Chondrocyte (in vitro differentiated cells): ENCODE data around the gene COL11A1. TPM values are rescaled to one million over a fixed set of nuclear protein-coding genes. Genes with fewer than 3 reads are reported as not detected.
"Not testable (repeated sequence)": the region's sequence is repeated elsewhere in the genome, so short reads cannot be mapped to it uniquely, and the experiment has no call there.

Source experiments
- DNase-seq: peaks from one replicate; pipeline ENCODE4 v3.0.0; 2021; ENCODE audit warnings: mixed read lengths, low spot score
- H3K27ac Mint-ChIP-seq: one replicate; pipeline ENCODE4 v1.8.0; 2021; ENCODE audit warnings: mild to moderate bottlenecking, moderate library complexity, mixed read lengths; ENCODE audit not compliant: unreplicated experiment
- H3K27me3 Mint-ChIP-seq: 2 replicates; pipeline ENCODE4 v1.8.0; 2021; ENCODE audit warnings: low read depth, mixed read lengths
- H3K36me3 Mint-ChIP-seq: 2 replicates; pipeline ENCODE4 v1.8.0; 2021; ENCODE audit warnings: low read depth, mixed read lengths
- H3K4me1 Mint-ChIP-seq: 2 replicates; pipeline ENCODE4 v1.8.0; 2021; ENCODE audit warnings: low read depth, mild to moderate bottlenecking, mixed read lengths
- H3K4me3 Mint-ChIP-seq: one replicate; pipeline ENCODE4 v1.8.0; 2021; ENCODE audit warnings: mild to moderate bottlenecking, moderate library complexity, mixed read lengths; ENCODE audit not compliant: unreplicated experiment
- H3K9me3 Mint-ChIP-seq: 2 replicates; pipeline ENCODE4 v1.8.0; 2021; ENCODE audit warnings: low read depth, mixed read lengths
- total RNA-seq: library from RNA; stranded (reverse); gene quantifications from 3 replicates; pipeline ENCODE4 v1.2.1, GENCODE V29; 2021
- TF ChIP-seq, protein P1 (sequence below): fragments of 200-600 bp; sonication (generic); IDR thresholded peaks from 2 replicates; pipeline ENCODE4 v1.5.0; 2021; ENCODE audit warnings: antibody characterized with exemption, mild to moderate bottlenecking, moderate library complexity

Gene COL11A1
- total RNA-seq, 1 donor from 2014 or later: 1,042 TPM

DNA sequence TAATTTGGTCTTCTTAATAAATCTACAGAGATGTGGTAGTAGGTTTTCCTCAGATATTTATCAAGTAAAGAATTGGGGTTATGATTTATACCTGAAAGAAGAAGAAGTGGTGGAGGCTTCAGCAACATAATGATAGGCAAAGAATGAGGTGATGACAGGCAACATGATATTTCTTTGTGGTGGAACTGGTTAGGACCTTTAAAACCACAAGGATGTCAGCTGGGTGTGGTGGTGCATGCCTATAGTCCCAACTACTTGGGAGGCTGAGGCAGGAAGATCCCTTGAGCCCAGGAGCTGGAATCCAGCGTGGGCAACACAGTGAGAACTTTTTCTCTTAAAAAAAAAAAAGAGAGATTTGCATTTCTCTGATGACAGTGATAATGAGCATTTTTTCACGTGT lies 34.1 kb upstream of the COL11A1 start:
- Mint-ChIP-seq H3K27me3 (no peaks in the 10 kb centered on the region), H3K4me1 (peaks cover 29% of the 10 kb centered on the region), H3K4me3 (no peak overlapping the region), H3K27ac (no peak overlapping the region), H3K36me3 (peaks cover 1% of the 10 kb centered on the region), H3K9me3 (peaks cover 8% of the 10 kb centered on the region)
- TF ChIP-seq, protein P1, sequence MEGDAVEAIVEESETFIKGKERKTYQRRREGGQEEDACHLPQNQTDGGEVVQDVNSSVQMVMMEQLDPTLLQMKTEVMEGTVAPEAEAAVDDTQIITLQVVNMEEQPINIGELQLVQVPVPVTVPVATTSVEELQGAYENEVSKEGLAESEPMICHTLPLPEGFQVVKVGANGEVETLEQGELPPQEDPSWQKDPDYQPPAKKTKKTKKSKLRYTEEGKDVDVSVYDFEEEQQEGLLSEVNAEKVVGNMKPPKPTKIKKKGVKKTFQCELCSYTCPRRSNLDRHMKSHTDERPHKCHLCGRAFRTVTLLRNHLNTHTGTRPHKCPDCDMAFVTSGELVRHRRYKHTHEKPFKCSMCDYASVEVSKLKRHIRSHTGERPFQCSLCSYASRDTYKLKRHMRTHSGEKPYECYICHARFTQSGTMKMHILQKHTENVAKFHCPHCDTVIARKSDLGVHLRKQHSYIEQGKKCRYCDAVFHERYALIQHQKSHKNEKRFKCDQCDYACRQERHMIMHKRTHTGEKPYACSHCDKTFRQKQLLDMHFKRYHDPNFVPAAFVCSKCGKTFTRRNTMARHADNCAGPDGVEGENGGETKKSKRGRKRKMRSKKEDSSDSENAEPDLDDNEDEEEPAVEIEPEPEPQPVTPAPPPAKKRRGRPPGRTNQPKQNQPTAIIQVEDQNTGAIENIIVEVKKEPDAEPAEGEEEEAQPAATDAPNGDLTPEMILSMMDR: no peak
- no peak for DNase-seq

- Mint-ChIP-seq H3K27ac (peak overlapping the region; percentile 76), H3K36me3 (no peaks in the 10 kb centered on the region), H3K27me3 (no peaks in the 10 kb centered on the region), H3K4me1 (peaks cover 22% of the 10 kb centered on the region), H3K4me3 (no peak overlapping the region), H3K9me3 (peaks cover 3% of the 10 kb centered on the region)
- no peak for DNase-seq
- TF ChIP-seq, protein P1: no peak
These were observed 21.5 kb upstream of the COL11A1 start for GRCh38 chr1:103129796-103130195.

- peak overlapping the region; percentile 76 for H3K27ac Mint-ChIP-seq
- TF ChIP-seq, protein P1: no peak
- no peaks in the 10 kb centered on the region for H3K36me3 Mint-ChIP-seq
- H3K27me3 Mint-ChIP-seq: no peaks in the 10 kb centered on the region
- peaks cover 3% of the 10 kb centered on the region for H3K9me3 Mint-ChIP-seq
- DNase-seq: no peak
- no peak overlapping the region for H3K4me3 Mint-ChIP-seq
- peaks cover 22% of the 10 kb centered on the region for H3K4me1 Mint-ChIP-seq
These were observed 20.9 kb upstream of the COL11A1 start for GRCh38 chr1:103129255-103129654.

DNA sequence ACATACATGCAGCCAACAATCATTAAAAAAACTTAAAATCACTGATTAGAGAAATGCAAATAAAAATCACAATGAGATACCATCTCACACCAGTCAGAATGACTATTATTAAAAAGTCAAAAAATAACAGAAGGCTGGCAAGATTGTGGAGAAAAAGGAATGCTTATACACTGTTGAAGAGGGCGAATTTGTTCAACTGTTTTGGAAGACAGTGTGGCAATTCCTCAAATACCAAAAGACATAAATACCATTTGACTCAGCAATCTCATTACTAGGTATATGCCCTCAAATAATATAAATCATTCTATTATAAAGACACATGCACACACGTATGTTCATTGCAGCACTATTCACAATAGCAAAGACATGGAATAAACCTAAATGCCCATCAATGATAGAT lies 19.9 kb upstream of the COL11A1 start:
- not testable (repeated sequence) for H3K27ac Mint-ChIP-seq, H3K27me3 Mint-ChIP-seq, H3K4me3 Mint-ChIP-seq, H3K36me3 Mint-ChIP-seq, DNase-seq, H3K9me3 Mint-ChIP-seq
- peaks cover 22% of the 10 kb centered on the region for H3K4me1 Mint-ChIP-seq

DNA sequence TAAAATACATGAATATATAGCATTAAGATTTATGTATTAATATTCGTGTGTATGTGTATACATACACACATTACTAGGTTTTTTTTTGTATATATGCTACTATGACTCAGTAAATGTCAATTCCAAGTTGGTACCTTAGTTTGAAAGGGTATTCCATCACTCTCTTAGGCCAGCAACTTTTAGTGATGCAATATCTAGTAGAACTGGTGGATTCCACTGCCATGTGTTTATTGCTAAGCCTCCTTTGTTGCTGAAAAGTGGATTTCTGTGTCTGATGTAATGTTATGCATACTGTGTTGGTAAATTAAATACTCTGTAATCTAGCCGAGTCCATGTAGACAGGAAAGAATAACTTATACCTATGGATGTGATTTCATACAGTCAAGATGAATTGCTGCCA lies 16.9 kb upstream of the COL11A1 start:
- H3K9me3 Mint-ChIP-seq: peaks cover 12% of the 10 kb centered on the region
- no peak overlapping the region for H3K4me3 Mint-ChIP-seq
- H3K27ac Mint-ChIP-seq: no peak overlapping the region
- H3K27me3 Mint-ChIP-seq: no peaks in the 10 kb centered on the region
- no peaks in the 10 kb centered on the region for H3K36me3 Mint-ChIP-seq
- TF ChIP-seq, protein P1: no peak
- DNase-seq: no peak
- H3K4me1 Mint-ChIP-seq: peaks cover 22% of the 10 kb centered on the region

GRCh38 chr1:103122983-103123720 lies 14.8 kb upstream of the COL11A1 start:
- Mint-ChIP-seq H3K9me3 (peaks cover 12% of the 10 kb centered on the region), H3K36me3 (no peaks in the 10 kb centered on the region), H3K4me1 (peaks cover 5% of the 10 kb centered on the region), H3K27me3 (no peaks in the 10 kb centered on the region), H3K27ac (no peak overlapping the region), H3K4me3 (no peak overlapping the region)
- TF ChIP-seq, protein P1: no peak
- DNase-seq: no peak
